Measurements from ENCODE around the gene ZNF575.

The ZNF575 gene

DNA sequence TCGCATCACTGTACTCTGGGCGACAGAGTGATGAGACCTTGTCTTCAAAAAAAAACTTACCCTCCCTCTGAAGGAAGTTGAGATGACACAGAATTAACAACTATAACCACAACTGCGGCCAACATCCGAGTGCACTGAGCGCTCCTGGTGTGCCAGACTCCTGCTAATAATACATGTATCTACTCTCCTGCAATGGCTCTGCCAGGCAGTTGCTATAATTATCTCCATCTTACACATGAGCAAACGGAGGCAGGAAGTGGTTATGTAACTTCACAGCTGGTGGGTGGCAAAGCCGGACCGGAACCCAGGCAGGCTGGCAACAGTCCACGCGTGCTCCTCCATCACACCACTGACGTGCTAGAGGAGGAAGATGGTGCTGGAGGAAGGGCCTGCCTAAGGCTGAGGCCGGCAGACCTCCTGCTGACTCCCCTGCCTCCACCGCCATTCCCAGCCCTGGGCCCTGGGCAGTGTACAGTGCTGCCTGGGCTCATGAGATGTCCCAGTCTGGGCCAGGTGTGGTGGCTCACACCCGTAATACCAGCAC is 29.8 kb downstream of the ZNF575 start:
- no CpG with 5 or more reads among the region's 14 CpGs for WGBS (ENCODE audit: extremely low coverage, insufficient coverage, low lambda C conversion rate)
- no peak for DNase-seq
- no peak overlapping the region for H3K9ac ChIP-seq (ENCODE audit: low read length)

DNA sequence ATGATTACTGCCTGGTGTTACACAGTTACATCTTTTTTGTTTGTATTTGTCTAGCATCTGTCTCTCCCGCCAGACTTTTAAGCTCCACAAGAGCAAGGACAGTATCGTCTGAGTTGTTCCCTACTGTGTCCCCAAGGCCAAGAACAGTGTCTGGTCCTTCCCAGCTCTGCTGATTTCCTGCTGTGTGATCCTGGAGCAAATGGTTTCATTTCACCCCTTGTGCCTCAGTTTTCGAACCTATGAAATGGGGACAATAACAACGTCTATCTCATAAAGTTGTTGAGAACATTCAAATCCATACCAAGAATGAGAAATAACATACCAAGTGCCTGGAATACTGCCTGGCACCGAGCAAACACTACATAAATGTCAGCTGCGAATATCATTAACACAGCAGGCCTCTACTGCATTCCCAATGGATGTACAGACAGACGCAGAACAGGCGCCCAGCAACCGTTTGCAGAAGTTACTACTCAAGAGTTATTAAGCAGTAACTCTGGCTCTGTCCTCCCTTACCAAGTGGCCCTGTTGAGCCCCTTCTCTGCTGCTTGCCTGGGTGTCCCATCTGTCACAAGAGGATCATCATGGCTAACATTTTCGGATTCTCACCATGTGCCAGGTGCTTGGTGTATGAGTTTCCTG is 30.9 kb downstream of the ZNF575 start:
- Histone ChIP-seq H3K27ac (ENCODE audit: low read depth, low read length) (no peak overlapping the region), H3K4me1 (ENCODE audit: control insufficient read depth, low read depth, low read length) (no peaks in the 10 kb centered on the region), H4K8ac (ENCODE audit: low read depth, low read length) (no peak overlapping the region), H4K5ac (ENCODE audit: low read length) (no peak overlapping the region), H3K4ac (ENCODE audit: low read depth, low read length) (no peak overlapping the region), H2BK5ac (ENCODE audit: low read length) (no peak overlapping the region), H2AK5ac (ENCODE audit: low read length) (no peak overlapping the region), H2BK120ac (ENCODE audit: low read depth, low read length) (no peak overlapping the region), H3K4me3 (ENCODE audit: low read length) (no peak overlapping the region), H3K79me2 (ENCODE audit: control insufficient read depth, insufficient read depth, low read length) (no peaks in the 10 kb centered on the region), H2BK15ac (replicated peaks; ENCODE audit: low read depth) (no peak overlapping the region), H3K27me3 (ENCODE audit: insufficient read depth, low read length, poor library complexity) (no peaks in the 10 kb centered on the region), H3K9ac (ENCODE audit: low read length) (no peak overlapping the region), H3K4me2 (ENCODE audit: low read length) (no peak overlapping the region), H3K23ac (ENCODE audit: low read length) (no peak overlapping the region), H3K56ac (ENCODE audit: low read length) (no peak overlapping the region), H3K36me3 (ENCODE audit: control insufficient read depth, insufficient read depth, low read length) (peaks cover 1% of the 10 kb centered on the region), H3K79me1 (ENCODE audit: low read length) (no peaks in the 10 kb centered on the region), H3K18ac (ENCODE audit: low read length) (no peak overlapping the region)
- DNase-seq = no peak
- no CpG with 5 or more reads among the region's 10 CpGs for WGBS (ENCODE audit: extremely low coverage, insufficient coverage, low lambda C conversion rate)

More for the DNA sequence above, 29.8 kb downstream of the ZNF575 start:
- no peak overlapping the region for H4K8ac ChIP-seq (ENCODE audit: low read depth, low read length)
- no peak overlapping the region for H3K23ac ChIP-seq (ENCODE audit: low read length)
- no peak overlapping the region for H3K4ac ChIP-seq (ENCODE audit: low read depth, low read length)
- no peak overlapping the region for H3K4me2 ChIP-seq (ENCODE audit: low read length)
- no peaks in the 10 kb centered on the region for H3K79me2 ChIP-seq (ENCODE audit: control insufficient read depth, insufficient read depth, low read length)
- no peaks in the 10 kb centered on the region for H3K27me3 ChIP-seq (ENCODE audit: insufficient read depth, low read length, poor library complexity)
- H3K56ac ChIP-seq (ENCODE audit: low read length) = no peak overlapping the region
- no peaks in the 10 kb centered on the region for H3K79me1 ChIP-seq (ENCODE audit: low read length)
- H3K36me3 ChIP-seq (ENCODE audit: control insufficient read depth, insufficient read depth, low read length) = peaks cover 1% of the 10 kb centered on the region
- H3K27ac ChIP-seq (ENCODE audit: low read depth, low read length) = no peak overlapping the region
- H4K5ac ChIP-seq (ENCODE audit: low read length) = no peak overlapping the region
- H2BK120ac ChIP-seq (ENCODE audit: low read depth, low read length) = no peak overlapping the region
- H2BK5ac ChIP-seq (ENCODE audit: low read length) = no peak overlapping the region
- H2BK15ac ChIP-seq (replicated peaks; ENCODE audit: low read depth) = no peak overlapping the region
- H2AK5ac ChIP-seq (ENCODE audit: low read length) = no peak overlapping the region
- H3K4me1 ChIP-seq (ENCODE audit: control insufficient read depth, low read depth, low read length) = no peaks in the 10 kb centered on the region
- H3K18ac ChIP-seq (ENCODE audit: low read length) = no peak overlapping the region
- H3K4me3 ChIP-seq (ENCODE audit: low read length) = no peak overlapping the region

DNA sequence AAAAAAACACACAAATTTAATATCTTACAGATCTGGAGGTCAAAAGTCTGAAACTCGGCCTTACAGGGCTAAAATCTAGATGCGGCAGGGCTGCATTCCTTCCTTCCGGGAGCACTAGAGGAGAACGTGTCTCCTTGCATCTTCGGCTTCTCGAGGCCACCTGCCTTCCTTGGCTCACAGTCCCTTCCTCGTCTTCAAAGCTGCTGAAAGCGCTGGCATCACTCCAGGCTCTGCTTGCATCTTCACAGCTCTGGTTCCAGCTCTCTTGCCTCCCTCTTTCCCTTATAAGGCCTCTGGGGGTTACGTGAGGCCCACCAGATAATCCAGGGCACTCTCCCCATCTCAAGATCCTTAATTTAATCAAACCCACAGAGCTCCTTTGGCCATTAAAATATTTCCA is 31.8 kb downstream of the ZNF575 start:
- no peaks in the 10 kb centered on the region for H3K79me2 ChIP-seq (ENCODE audit: control insufficient read depth, insufficient read depth, low read length)
- H3K56ac ChIP-seq (ENCODE audit: low read length) = no peak overlapping the region
- no peak overlapping the region for H3K23ac ChIP-seq (ENCODE audit: low read length)
- H2BK15ac ChIP-seq (replicated peaks; ENCODE audit: low read depth) = no peak overlapping the region
- no peaks in the 10 kb centered on the region for H3K4me1 ChIP-seq (ENCODE audit: control insufficient read depth, low read depth, low read length)
- no peak overlapping the region for H3K27ac ChIP-seq (ENCODE audit: low read depth, low read length)
- no peak for DNase-seq
- H3K4ac ChIP-seq (ENCODE audit: low read depth, low read length) = no peak overlapping the region
- H3K36me3 ChIP-seq (ENCODE audit: control insufficient read depth, insufficient read depth, low read length) = peaks cover 1% of the 10 kb centered on the region
- no peak overlapping the region for H2BK120ac ChIP-seq (ENCODE audit: low read depth, low read length)
- no peak overlapping the region for H3K18ac ChIP-seq (ENCODE audit: low read length)
- H3K4me2 ChIP-seq (ENCODE audit: low read length) = no peak overlapping the region
- no CpG with 5 or more reads among the region's 9 CpGs for WGBS (ENCODE audit: extremely low coverage, insufficient coverage, low lambda C conversion rate)
- no peaks in the 10 kb centered on the region for H3K79me1 ChIP-seq (ENCODE audit: low read length)
- no peak overlapping the region for H2BK5ac ChIP-seq (ENCODE audit: low read length)
- H3K9ac ChIP-seq (ENCODE audit: low read length) = no peak overlapping the region
- H2AK5ac ChIP-seq (ENCODE audit: low read length) = no peak overlapping the region
- H3K27me3 ChIP-seq (ENCODE audit: insufficient read depth, low read length, poor library complexity) = no peaks in the 10 kb centered on the region
- no peak overlapping the region for H4K8ac ChIP-seq (ENCODE audit: low read depth, low read length)
- H4K5ac ChIP-seq (ENCODE audit: low read length) = no peak overlapping the region
- no peak overlapping the region for H3K4me3 ChIP-seq (ENCODE audit: low read length)

DNA sequence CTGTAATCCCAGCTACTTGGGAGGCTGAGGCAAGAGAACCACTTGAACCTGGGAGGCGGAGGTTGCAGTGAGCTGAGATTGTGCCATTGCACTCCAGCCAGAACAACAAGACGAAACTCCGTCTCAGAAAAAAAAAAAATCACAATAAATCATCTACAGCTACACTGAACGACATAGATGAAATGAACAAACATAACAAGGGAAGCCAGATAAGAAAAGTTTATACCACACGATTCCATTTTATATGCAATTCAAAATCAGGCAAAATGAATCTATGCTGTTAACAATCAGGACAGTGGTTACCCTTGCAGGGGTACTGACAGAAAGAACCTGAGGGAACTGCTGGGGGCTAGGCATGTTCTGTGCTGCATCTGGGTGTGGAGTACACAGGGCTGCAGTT is 36.7 kb downstream of the ZNF575 start:
- H3K27me3 ChIP-seq (ENCODE audit: insufficient read depth, low read length, poor library complexity) = no peaks in the 10 kb centered on the region
- no peak overlapping the region for H2BK15ac ChIP-seq (replicated peaks; ENCODE audit: low read depth)
- H3K18ac ChIP-seq (ENCODE audit: low read length) = no peak overlapping the region
- no peak overlapping the region for H3K23ac ChIP-seq (ENCODE audit: low read length)
- no peak overlapping the region for H2BK120ac ChIP-seq (ENCODE audit: low read depth, low read length)
- no peak overlapping the region for H2BK5ac ChIP-seq (ENCODE audit: low read length)
- WGBS (ENCODE audit: extremely low coverage, insufficient coverage, low lambda C conversion rate) = no CpG with 5 or more reads among the region's 5 CpGs
- no peak overlapping the region for H2AK5ac ChIP-seq (ENCODE audit: low read length)
- H3K4me1 ChIP-seq (ENCODE audit: control insufficient read depth, low read depth, low read length) = no peaks in the 10 kb centered on the region
- H3K4ac ChIP-seq (ENCODE audit: low read depth, low read length) = no peak overlapping the region
- no peak for DNase-seq
- no peak overlapping the region for H3K9ac ChIP-seq (ENCODE audit: low read length)
- no peak overlapping the region for H3K4me3 ChIP-seq (ENCODE audit: low read length)
- H4K5ac ChIP-seq (ENCODE audit: low read length) = no peak overlapping the region
- no peak overlapping the region for H3K4me2 ChIP-seq (ENCODE audit: low read length)
- H3K27ac ChIP-seq (ENCODE audit: low read depth, low read length) = no peak overlapping the region
- no peak overlapping the region for H3K56ac ChIP-seq (ENCODE audit: low read length)
- no peaks in the 10 kb centered on the region for H3K36me3 ChIP-seq (ENCODE audit: control insufficient read depth, insufficient read depth, low read length)
- H4K8ac ChIP-seq (ENCODE audit: low read depth, low read length) = no peak overlapping the region
- H3K79me1 ChIP-seq (ENCODE audit: low read length) = peaks cover 3% of the 10 kb centered on the region
- no peaks in the 10 kb centered on the region for H3K79me2 ChIP-seq (ENCODE audit: control insufficient read depth, insufficient read depth, low read length)

DNA sequence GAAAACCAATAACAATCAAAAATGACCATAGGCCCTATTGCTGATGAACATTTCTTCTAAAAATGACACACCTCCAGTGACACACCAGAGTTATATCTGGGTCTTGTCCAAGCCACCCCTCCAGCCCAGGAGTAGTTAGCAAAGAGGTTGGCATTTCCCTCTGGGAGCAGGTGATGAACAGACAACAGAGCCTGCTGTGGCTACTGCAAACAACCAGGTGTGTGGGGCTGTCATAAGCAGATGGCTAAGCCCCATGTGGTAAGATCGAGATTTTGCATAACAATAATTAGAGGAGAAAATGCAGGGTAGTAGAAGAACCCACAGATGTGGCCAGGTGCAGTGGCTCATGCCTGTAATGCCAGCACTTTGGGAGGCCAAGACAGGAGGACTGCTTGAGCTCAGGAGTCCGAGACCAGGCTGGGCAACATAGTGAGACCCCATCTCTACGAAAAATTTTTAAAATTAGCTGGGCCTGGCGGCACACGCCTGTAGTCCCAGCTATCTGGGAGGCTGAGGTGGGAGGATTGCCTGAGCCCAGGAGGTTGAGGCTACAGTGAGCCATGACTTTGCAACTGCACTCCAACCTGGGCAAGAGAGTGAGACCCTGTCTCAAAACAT is 37.3 kb downstream of the ZNF575 start:
- WGBS (ENCODE audit: extremely low coverage, insufficient coverage, low lambda C conversion rate) = no CpG with 5 or more reads among the region's 5 CpGs
- H3K9ac ChIP-seq (ENCODE audit: low read length) = no peak overlapping the region
- no peak overlapping the region for H4K8ac ChIP-seq (ENCODE audit: low read depth, low read length)
- H3K4ac ChIP-seq (ENCODE audit: low read depth, low read length) = no peak overlapping the region
- H3K56ac ChIP-seq (ENCODE audit: low read length) = no peak overlapping the region
- H3K79me1 ChIP-seq (ENCODE audit: low read length) = peaks cover 7% of the 10 kb centered on the region
- H2AK5ac ChIP-seq (ENCODE audit: low read length) = no peak overlapping the region
- no peak overlapping the region for H2BK120ac ChIP-seq (ENCODE audit: low read depth, low read length)
- H2BK5ac ChIP-seq (ENCODE audit: low read length) = no peak overlapping the region
- H3K79me2 ChIP-seq (ENCODE audit: control insufficient read depth, insufficient read depth, low read length) = no peaks in the 10 kb centered on the region
- no peak overlapping the region for H3K4me3 ChIP-seq (ENCODE audit: low read length)
- H3K27ac ChIP-seq (ENCODE audit: low read depth, low read length) = no peak overlapping the region
- H3K23ac ChIP-seq (ENCODE audit: low read length) = no peak overlapping the region
- DNase-seq = no peak
- H3K4me1 ChIP-seq (ENCODE audit: control insufficient read depth, low read depth, low read length) = no peaks in the 10 kb centered on the region
- no peak overlapping the region for H2BK15ac ChIP-seq (replicated peaks; ENCODE audit: low read depth)
- no peaks in the 10 kb centered on the region for H3K27me3 ChIP-seq (ENCODE audit: insufficient read depth, low read length, poor library complexity)
- no peaks in the 10 kb centered on the region for H3K36me3 ChIP-seq (ENCODE audit: control insufficient read depth, insufficient read depth, low read length)
- no peak overlapping the region for H4K5ac ChIP-seq (ENCODE audit: low read length)
- H3K18ac ChIP-seq (ENCODE audit: low read length) = no peak overlapping the region
- H3K4me2 ChIP-seq (ENCODE audit: low read length) = no peak overlapping the region

All from mesendoderm (in vitro differentiated cells).